ENCODE data around the gene GHR. TPM values are rescaled to one million over a fixed set of nuclear protein-coding genes. Genes with fewer than 3 reads are reported as not detected.

GHR gene
- total RNA-seq, 1 donor: 4.3 TPM

GRCh38 chr5:42636946-42637345, 213.7 kb downstream of the GHR start:
- no peak for DNase-seq (ENCODE audit: low read depth)
- TF ChIP-seq CTCF (IDR thresholded peaks at IDR 0.05; ENCODE audit: insufficient read depth, low read length): no peak

GRCh38 chr5:42638972-42639371, 215.7 kb downstream of the GHR start:
- H3K4me3 ChIP-seq (ENCODE audit: low read depth, low read length): no peak overlapping the region
- TF ChIP-seq CTCF (IDR thresholded peaks at IDR 0.05; ENCODE audit: insufficient read depth, low read length): no peak
- no peak for DNase-seq (ENCODE audit: low read depth)

More at GRCh38 chr5:42636946-42637345, 213.7 kb downstream of the GHR start:
- H3K4me3 ChIP-seq (ENCODE audit: low read depth, low read length): no peak overlapping the region

- no peak for TF ChIP-seq CTCF (IDR thresholded peaks at IDR 0.05; ENCODE audit: insufficient read depth, low read length)
- no peak for DNase-seq (ENCODE audit: low read depth)
Observed at GRCh38 chr5:42640835-42641234, 217.6 kb downstream of the GHR start.

GRCh38 chr5:42641336-42642005, 218.2 kb downstream of the GHR start:
- no peak overlapping the region for H3K4me3 ChIP-seq (ENCODE audit: low read depth, low read length)
- no peak for TF ChIP-seq CTCF (IDR thresholded peaks at IDR 0.05; ENCODE audit: insufficient read depth, low read length)
- no peak for DNase-seq (ENCODE audit: low read depth)

More at GRCh38 chr5:42640835-42641234, 217.6 kb downstream of the GHR start:
- H3K4me3 ChIP-seq (ENCODE audit: low read depth, low read length): no peak overlapping the region

GRCh38 chr5:42642006-42642405, 218.8 kb downstream of the GHR start:
- no peak for TF ChIP-seq CTCF (IDR thresholded peaks at IDR 0.05; ENCODE audit: insufficient read depth, low read length)

GRCh38 chr5:42643360-42643759, 220.1 kb downstream of the GHR start:
- DNase-seq (ENCODE audit: low read depth): no peak
- H3K4me3 ChIP-seq (ENCODE audit: low read depth, low read length): no peak overlapping the region
- TF ChIP-seq CTCF (IDR thresholded peaks at IDR 0.05; ENCODE audit: insufficient read depth, low read length): no peak

More at GRCh38 chr5:42642006-42642405, 218.8 kb downstream of the GHR start:
- no peak overlapping the region for H3K4me3 ChIP-seq (ENCODE audit: low read depth, low read length)
- no peak for DNase-seq (ENCODE audit: low read depth)

- no peak for DNase-seq (ENCODE audit: low read depth)
- TF ChIP-seq CTCF (IDR thresholded peaks at IDR 0.05; ENCODE audit: insufficient read depth, low read length): no peak
- no peak overlapping the region for H3K4me3 ChIP-seq (ENCODE audit: low read depth, low read length)
Observed at GRCh38 chr5:42645138-42645537, 221.9 kb downstream of the GHR start.

Measured in fibroblast of the aortic adventitia (primary cell).